WTC11 (cell line): ENCODE results near the gene MAPKAPK5.
"Not testable (repeated sequence)": the region's sequence is repeated elsewhere in the genome, so short reads cannot be mapped to it uniquely, and the experiment has no call there.

Source experiments
- HMGXB4 ChIP-seq: sonication (generic); formaldehyde crosslinking; IDR thresholded peaks from 2 replicates; pipeline ENCODE4 v1.8.1; 2023; ENCODE audit warnings: mild to moderate bottlenecking, moderate library complexity, missing genetic modification reagents
- NFE2L1 ChIP-seq: sonication (generic); formaldehyde crosslinking; IDR thresholded peaks from 2 replicates; pipeline ENCODE4 v1.8.1; 2023; ENCODE audit warnings: missing genetic modification reagents

GRCh38 chr12:111835531-111836181 lies 6.4 kb upstream of the MAPKAPK5 start:
- TF ChIP-seq HMGXB4, NFE2L1 (CRISPR knock-in tag): not testable (repeated sequence)
